Measurements from ENCODE around the gene PPA2.

GRCh38 chr4:105455182-105455581, 18.7 kb downstream of the PPA2 start:
- TF ChIP-seq CTCF (IDR thresholded peaks at IDR 0.05) (no peak), POLR2A (IDR thresholded peaks at IDR 0.05) (no peak)

Measured in adrenal gland (tissue), 5 donors.